Activated T-cell treated with anti-CD3 and anti-CD28 coated beads, Interleukin-2, amount 50 U/mL, for 72 hours (primary cell): ENCODE results near the gene CIBAR2. TPM values are rescaled to one million over a fixed set of nuclear protein-coding genes. Genes with fewer than 3 reads are reported as not detected.

Source experiments
- ATAC-seq, 2 donors: fragments of 150-1000 bp; cut with Tn5 transposase; replicated peaks in 1 of 2; 2 replicates each; pipeline ENCODE4 v1.10.0; 2021; ENCODE audit warnings: moderate library complexity in 2 of 2, mild to moderate bottlenecking in 1 of 2
- DNase-seq, 2 donors: peaks; one replicate each; pipeline ENCODE4 v3.0.0; 2021 to 2022; ENCODE audit warnings: mixed read lengths in 1 of 2
- H3K27ac Mint-ChIP-seq: one replicate; pipeline ENCODE4 v1.8.0; 2022; ENCODE audit warnings: mild to moderate bottlenecking, moderate library complexity, mixed read lengths
- H3K27me3 Mint-ChIP-seq: one replicate; pipeline ENCODE4 v1.8.0; 2022; ENCODE audit warnings: low read depth, mixed read lengths
- H3K36me3 Mint-ChIP-seq, 2 donors: one replicate each; pipeline ENCODE4 v1.8.0; 2022; ENCODE audit warnings: mixed read lengths in 2 of 2, mild to moderate bottlenecking in 1 of 2; ENCODE audit not compliant: insufficient read depth in 2 of 2
- H3K4me1 Mint-ChIP-seq: one replicate; pipeline ENCODE4 v1.8.0; 2022; ENCODE audit warnings: low read depth, mixed read lengths
- H3K4me3 Mint-ChIP-seq, 2 donors: one replicate each; pipeline ENCODE4 v1.8.0; 2022; ENCODE audit warnings: mild to moderate bottlenecking in 2 of 2, mixed read lengths in 2 of 2, moderate library complexity in 2 of 2
- H3K9me3 Mint-ChIP-seq, 2 donors: one replicate each; pipeline ENCODE4 v1.8.0; 2022; ENCODE audit warnings: mixed read lengths in 2 of 2
- total RNA-seq, 2 donors: library from RNA; stranded (reverse); gene quantifications; one replicate each; pipeline ENCODE4 v1.2.3, GENCODE V29; 2022

The CIBAR2 gene
- total RNA-seq, 2 donors from 2014 or later = not detected

GRCh38 chr16:85139881-85140339 lies 27.6 kb upstream of the CIBAR2 start:
- Mint-ChIP-seq H3K27me3 (peaks cover 39% of the 10 kb centered on the region), H3K27ac (no peak overlapping the region), H3K4me1 (peaks cover 8% of the 10 kb centered on the region), H3K4me3 (no peak overlapping the region), H3K9me3 (no peaks in the 10 kb centered on the region), H3K36me3 (peaks cover 0 to 1% of the 10 kb centered on the region in 2 donors)
- ATAC-seq (no peak), DNase-seq (no peak)

GRCh38 chr16:85138825-85139627 lies 26.8 kb upstream of the CIBAR2 start:
- Mint-ChIP-seq H3K27me3 (peaks cover 39% of the 10 kb centered on the region), H3K27ac (no peak overlapping the region), H3K36me3 (peaks cover 0 to 1% of the 10 kb centered on the region in 2 donors), H3K9me3 (no peaks in the 10 kb centered on the region), H3K4me3 (no peak overlapping the region), H3K4me1 (peaks cover 8% of the 10 kb centered on the region)
- DNase-seq (no peak), ATAC-seq (no peak)

GRCh38 chr16:85138073-85138824 lies 26.0 kb upstream of the CIBAR2 start:
- peaks cover 39% of the 10 kb centered on the region for H3K27me3 Mint-ChIP-seq
- H3K4me3 Mint-ChIP-seq = no peak overlapping the region
- H3K9me3 Mint-ChIP-seq = no peaks in the 10 kb centered on the region
- peaks cover 8% of the 10 kb centered on the region for H3K4me1 Mint-ChIP-seq
- DNase-seq (no peak), ATAC-seq (no peak)
- peaks cover 0 to 1% of the 10 kb centered on the region in 2 donors for H3K36me3 Mint-ChIP-seq
- H3K27ac Mint-ChIP-seq = no peak overlapping the region

- peaks cover 8% of the 10 kb centered on the region for H3K4me1 Mint-ChIP-seq
- no peak for ATAC-seq
- H3K9me3 Mint-ChIP-seq = no peaks in the 10 kb centered on the region
- H3K36me3 Mint-ChIP-seq = peaks cover 0 to 1% of the 10 kb centered on the region in 2 donors
- H3K4me3 Mint-ChIP-seq = no peak overlapping the region
- no peak for DNase-seq
- H3K27ac Mint-ChIP-seq = no peak overlapping the region
- peaks cover 39% of the 10 kb centered on the region for H3K27me3 Mint-ChIP-seq
Observed at GRCh38 chr16:85137323-85138072, 25.2 kb upstream of the CIBAR2 start.

- no peak for DNase-seq
- H3K36me3 Mint-ChIP-seq = peaks cover 0 to 1% of the 10 kb centered on the region in 2 donors
- H3K27me3 Mint-ChIP-seq = peaks cover 39% of the 10 kb centered on the region
- H3K27ac Mint-ChIP-seq = no peak overlapping the region
- no peaks in the 10 kb centered on the region for H3K9me3 Mint-ChIP-seq
- H3K4me3 Mint-ChIP-seq = no peak overlapping the region
- ATAC-seq = no peak
- H3K4me1 Mint-ChIP-seq = peaks cover 8% of the 10 kb centered on the region
Observed at GRCh38 chr16:85136702-85137322, 24.5 kb upstream of the CIBAR2 start.

GRCh38 chr16:85136213-85136701 lies 24.0 kb upstream of the CIBAR2 start:
- Mint-ChIP-seq H3K36me3 (peaks cover 0 to 1% of the 10 kb centered on the region in 2 donors), H3K27ac (no peak overlapping the region), H3K4me1 (peaks cover 8% of the 10 kb centered on the region), H3K27me3 (peaks cover 39% of the 10 kb centered on the region), H3K4me3 (no peak overlapping the region), H3K9me3 (no peaks in the 10 kb centered on the region)
- no peak for ATAC-seq
- DNase-seq = no peak

- no peaks in the 10 kb centered on the region for H3K9me3 Mint-ChIP-seq
- peaks cover 0 to 1% of the 10 kb centered on the region in 2 donors for H3K36me3 Mint-ChIP-seq
- no peak for DNase-seq
- no peak overlapping the region for H3K27ac Mint-ChIP-seq
- peaks cover 38% of the 10 kb centered on the region for H3K27me3 Mint-ChIP-seq
- H3K4me3 Mint-ChIP-seq = no peak overlapping the region
- H3K4me1 Mint-ChIP-seq = peaks cover 8% of the 10 kb centered on the region
- no peak for ATAC-seq
Observed at GRCh38 chr16:85134789-85135142, 22.5 kb upstream of the CIBAR2 start.

- Mint-ChIP-seq H3K27me3 (peaks cover 32% of the 10 kb centered on the region), H3K9me3 (no peaks in the 10 kb centered on the region), H3K4me3 (no peak overlapping the region), H3K4me1 (peaks cover 8% of the 10 kb centered on the region), H3K27ac (no peak overlapping the region), H3K36me3 (peaks cover 0 to 1% of the 10 kb centered on the region in 2 donors)
- ATAC-seq (no peak), DNase-seq (no peak)
Observed at GRCh38 chr16:85134076-85134788, 22.0 kb upstream of the CIBAR2 start.

GRCh38 chr16:85133290-85133599 lies 21.0 kb upstream of the CIBAR2 start:
- H3K27me3 Mint-ChIP-seq = peaks cover 22% of the 10 kb centered on the region
- no peak overlapping the region for H3K4me3 Mint-ChIP-seq
- H3K36me3 Mint-ChIP-seq = peaks cover 0 to 1% of the 10 kb centered on the region in 2 donors
- no peak for ATAC-seq
- H3K27ac Mint-ChIP-seq = no peak overlapping the region
- H3K4me1 Mint-ChIP-seq = peaks cover 8% of the 10 kb centered on the region
- DNase-seq = no peak
- H3K9me3 Mint-ChIP-seq = no peaks in the 10 kb centered on the region

GRCh38 chr16:85132456-85133289 lies 20.4 kb upstream of the CIBAR2 start:
- no peak for DNase-seq
- Mint-ChIP-seq H3K4me1 (peaks cover 5% of the 10 kb centered on the region), H3K4me3 (no peak overlapping the region), H3K27ac (no peak overlapping the region), H3K36me3 (peaks cover 0 to under 1% of the 10 kb centered on the region in 2 donors), H3K27me3 (peaks cover 17% of the 10 kb centered on the region), H3K9me3 (no peaks in the 10 kb centered on the region)
- no peak for ATAC-seq

GRCh38 chr16:85130705-85131028 lies 18.4 kb upstream of the CIBAR2 start:
- H3K36me3 Mint-ChIP-seq = no peaks in the 10 kb centered on the region
- ATAC-seq (no peak), DNase-seq (no peak)
- H3K4me1 Mint-ChIP-seq = peaks cover 13% of the 10 kb centered on the region
- peaks cover under 1% of the 10 kb centered on the region for H3K27me3 Mint-ChIP-seq
- no peak overlapping the region for H3K27ac Mint-ChIP-seq
- no peaks in the 10 kb centered on the region for H3K9me3 Mint-ChIP-seq
- no peak overlapping the region for H3K4me3 Mint-ChIP-seq
